H1 (cell line): ENCODE measurements around the gene OR1I1. TPM values are rescaled to one million over a fixed set of nuclear protein-coding genes. Genes with fewer than 3 reads are reported as not detected.

Source experiments
- CTCF ChIA-PET: fragments of 300-600 bp; sonication (Branson Sonifier 250); formaldehyde crosslinking; loops from one replicate; lab custom pipeline; 2021; ENCODE audit not compliant: partially characterized antibody; lab: Charles Lee
- POLR2A ChIA-PET: fragments of 300-600 bp; sonication (Branson Sonifier 250); formaldehyde crosslinking; loops from one replicate; lab custom pipeline; 2021; ENCODE audit warnings: inconsistent platforms; ENCODE audit not compliant: partially characterized antibody; lab: Charles Lee
- DNase-seq, 2 experiments: peaks; one replicate each; pipeline versions ENCODE4 v3.0.0 to v3.0.0-alpha.2; 2010 to 2022; ENCODE audit warnings: low spot score in 2 of 2, low read depth in 1 of 2, mixed read lengths in 1 of 2
- FAIRE-seq: peaks from 2 replicates; lab custom pipeline; 2011; peaks lifted over from hg19 to GRCh38; lab: Jason Lieb, UNC
- H2AFZ ChIP-seq: 2 replicates; pipeline ENCODE4 v1.8.1; 2012; ENCODE audit warnings: low read length, inconsistent platforms
- H2AK5ac ChIP-seq: 2 replicates; pipeline ENCODE4 v1.6.1; 2013; ENCODE audit warnings: low read depth, low read length
- H2BK120ac ChIP-seq: replicated peaks from 2 replicates; pipeline ENCODE3; 2013; ENCODE audit warnings: low read depth, low read length, inconsistent platforms
- H2BK12ac ChIP-seq: 2 replicates; pipeline ENCODE4 v1.6.1; 2013; ENCODE audit warnings: low read depth, low read length
- H2BK15ac ChIP-seq: 2 replicates; pipeline ENCODE4 v1.6.1; 2013; ENCODE audit warnings: low read length
- H2BK20ac ChIP-seq: 2 replicates; pipeline ENCODE4 v1.6.1; 2013; ENCODE audit warnings: low read length
- H2BK5ac ChIP-seq: 2 replicates; pipeline ENCODE4 v1.6.1; 2013; ENCODE audit warnings: low read depth, low read length
- H3K14ac ChIP-seq: 2 replicates; pipeline ENCODE4 v1.6.1; 2013; ENCODE audit warnings: inconsistent platforms; ENCODE audit not compliant: insufficient read length
- H3K18ac ChIP-seq: 2 replicates; pipeline ENCODE4 v1.6.1; 2013; ENCODE audit warnings: low read length; ENCODE audit errors: extremely low read depth
- H3K23ac ChIP-seq: 2 replicates; pipeline ENCODE4 v1.6.1; 2013; ENCODE audit warnings: inconsistent platforms; ENCODE audit not compliant: insufficient read length
- H3K23me2 ChIP-seq: 2 replicates; pipeline ENCODE4 v1.6.1; 2013; ENCODE audit warnings: low read depth, low read length
- H3K27ac ChIP-seq: 2 replicates; pipeline ENCODE4 v1.6.1; 2011; ENCODE audit warnings: low read depth, low read length, inconsistent platforms
- H3K27me3 ChIP-seq, 4 experiments: replicated peaks in 1 of 4; 1 replicate in 1 of 4; 2 replicates in 3 of 4; pipeline versions ENCODE4 v1.6.1 to v1.8.1; 2011 to 2013; ENCODE audit warnings: low read length in 3 of 4, mild to moderate bottlenecking in 3 of 4, inconsistent platforms in 2 of 4, mixed read lengths in 2 of 4, moderate library complexity in 1 of 4; ENCODE audit not compliant: control insufficient read depth in 3 of 4, insufficient read depth in 3 of 4; ENCODE audit errors: extremely low read depth in 1 of 4
- H3K36me3 ChIP-seq, 4 experiments: 2 replicates each; pipeline versions ENCODE4 v1.6.1 to v1.8.1; 2011 to 2013; ENCODE audit warnings: mild to moderate bottlenecking in 4 of 4, low read length in 3 of 4, moderate library complexity in 2 of 4, control low read depth in 1 of 4, inconsistent platforms in 1 of 4; ENCODE audit not compliant: insufficient read depth in 4 of 4, control insufficient read depth in 2 of 4
- H3K4ac ChIP-seq: replicated peaks from 2 replicates; pipeline ENCODE3; 2013; ENCODE audit warnings: low read length, low read depth, mixed read lengths, inconsistent platforms; ENCODE audit not compliant: insufficient read length
- H3K4me1 ChIP-seq, 4 experiments: replicated peaks in 1 of 4; 1 replicate in 1 of 4; 2 replicates in 3 of 4; pipeline versions ENCODE4 v1.6.1 to v1.8.1; 2011 to 2013; ENCODE audit warnings: low read length in 3 of 4, inconsistent platforms in 2 of 4, mixed read lengths in 1 of 4; ENCODE audit not compliant: insufficient read depth in 4 of 4, control insufficient read depth in 3 of 4
- H3K4me2 ChIP-seq, 2 experiments: 2 replicates each; pipeline versions ENCODE4 v1.6.1 to v1.8.1; 2011 to 2013; ENCODE audit warnings: low read depth in 2 of 2, low read length in 2 of 2, control low read depth in 1 of 2, inconsistent platforms in 1 of 2, mild to moderate bottlenecking in 1 of 2; ENCODE audit not compliant: insufficient read depth in 1 of 2
- H3K4me3 ChIP-seq, 4 experiments: fragments of 200-600, 300-600 bp in 1 of 4; sonication (generic), shearing (Covaris generic), sonication (Bioruptor Twin) in 1 of 4; 2 replicates each; pipeline versions ENCODE4 v1.5.1 to v1.8.1; 2011 to 2016; ENCODE audit warnings: low read length in 4 of 4, low read depth in 3 of 4, control low read depth in 2 of 4, inconsistent platforms in 2 of 4, mild to moderate bottlenecking in 2 of 4, mixed read lengths in 1 of 4, moderate library complexity in 1 of 4; ENCODE audit not compliant: insufficient read depth in 2 of 4; ENCODE audit errors: extremely low read depth in 1 of 4
- H3K56ac ChIP-seq: replicated peaks from 2 replicates; pipeline ENCODE3; 2013; ENCODE audit warnings: low read depth, mild to moderate bottlenecking, mixed read lengths, low read length, inconsistent platforms; ENCODE audit not compliant: insufficient read length
- H3K79me1 ChIP-seq: 2 replicates; pipeline ENCODE4 v1.6.1; 2013; ENCODE audit warnings: low read depth, low read length, control low read depth
- H3K79me2 ChIP-seq, 2 experiments: 2 replicates each; pipeline versions ENCODE4 v1.6.1 to v1.8.1; 2012 to 2013; ENCODE audit warnings: low read length in 2 of 2, mild to moderate bottlenecking in 2 of 2, inconsistent platforms in 1 of 2; ENCODE audit not compliant: insufficient read depth in 2 of 2, control insufficient read depth in 1 of 2
- H3K9ac ChIP-seq, 4 experiments: replicated peaks in 1 of 4; 1 replicate in 1 of 4; 2 replicates in 3 of 4; pipeline versions ENCODE4 v1.6.1 to v1.8.1; 2011 to 2013; ENCODE audit warnings: low read depth in 3 of 4, low read length in 3 of 4, control low read depth in 2 of 4, mild to moderate bottlenecking in 2 of 4, moderate library complexity in 2 of 4, inconsistent platforms in 1 of 4; ENCODE audit errors: extremely low read depth in 1 of 4
- H3K9me3 ChIP-seq, 2 experiments: 2 replicates each; pipeline versions ENCODE4 v1.6.1 to v1.8.1; 2012 to 2013; ENCODE audit warnings: mild to moderate bottlenecking in 2 of 2, moderate library complexity in 2 of 2, control low read depth in 1 of 2, inconsistent platforms in 1 of 2, low read depth in 1 of 2, low read length in 1 of 2, mixed read lengths in 1 of 2; ENCODE audit not compliant: insufficient read depth in 2 of 2
- H4K20me1 ChIP-seq, 2 experiments: replicated peaks in 1 of 2; 2 replicates each; pipeline versions ENCODE3 to v1.8.1; 2011 to 2013; ENCODE audit warnings: inconsistent platforms in 2 of 2, low read length in 2 of 2, mild to moderate bottlenecking in 1 of 2; ENCODE audit not compliant: insufficient read depth in 2 of 2, control insufficient read depth in 1 of 2
- H4K5ac ChIP-seq: 2 replicates; pipeline ENCODE4 v1.6.1; 2013; ENCODE audit warnings: low read length, low read depth, mixed read lengths, inconsistent platforms; ENCODE audit not compliant: insufficient read length
- H4K8ac ChIP-seq: 2 replicates; pipeline ENCODE4 v1.8.0; 2013; ENCODE audit warnings: mild to moderate bottlenecking, moderate library complexity, low read length, inconsistent platforms; ENCODE audit not compliant: insufficient read depth; ENCODE audit errors: extremely low read depth
- H4K91ac ChIP-seq: replicated peaks from 2 replicates; pipeline ENCODE3; 2013; ENCODE audit warnings: low read length, mixed read lengths, inconsistent platforms; ENCODE audit not compliant: insufficient read length
- CBX8 ChIP-seq: fragments of 300-800, 300-1000 bp; sonication (generic); IDR thresholded peaks from 2 replicates; pipeline ENCODE4 v1.7.1; 2016; ENCODE audit warnings: low read depth, low read length, borderline replicate concordance
- JUND ChIP-seq: IDR thresholded peaks from 2 replicates; pipeline ENCODE4 v1.6.1; 2011; ENCODE audit warnings: mild to moderate bottlenecking, improper control_type of control experiment, low read length
- NANOG ChIP-seq: IDR thresholded peaks from 2 replicates; pipeline ENCODE4 v1.6.1; 2011; ENCODE audit warnings: low read length, low read depth, mild to moderate bottlenecking, inconsistent platforms; ENCODE audit not compliant: insufficient read depth, poor library complexity, severe bottlenecking
- NRF1 ChIP-seq: IDR thresholded peaks from 2 replicates; pipeline ENCODE4 v1.6.1; 2011; ENCODE audit warnings: mild to moderate bottlenecking, low read depth, low read length, improper control_type of control experiment
- SIN3A ChIP-seq, 2 experiments: IDR thresholded peaks in 1 of 2; conservative IDR thresholded peaks in 1 of 2; 2 replicates each; pipeline ENCODE4 v1.6.1; 2011 to 2012; ENCODE audit warnings: low read length in 2 of 2, improper control_type of control experiment in 1 of 2, low read depth in 1 of 2, mild to moderate bottlenecking in 1 of 2
- SP1 ChIP-seq: IDR thresholded peaks from 2 replicates; pipeline ENCODE4 v1.6.1; 2011; ENCODE audit warnings: low read depth, low read length
- TEAD4 ChIP-seq: IDR thresholded peaks from 2 replicates; pipeline ENCODE4 v1.6.1; 2012; ENCODE audit warnings: low read depth, low read length, inconsistent platforms, mixed read lengths
- YY1 ChIP-seq: IDR thresholded peaks from 2 replicates; pipeline ENCODE4 v1.6.1; 2011; ENCODE audit warnings: low read depth, mild to moderate bottlenecking, low read length
- ZNF274 ChIP-seq: IDR thresholded peaks from 2 replicates; pipeline ENCODE4 v1.7.0; 2012; ENCODE audit warnings: low read length, borderline replicate concordance; ENCODE audit errors: extremely low read depth
- WGBS, 2 experiments: shearing (Covaris generic) in 1 of 2; methylation state at CpG; one replicate each; pipeline versions ENCODE4 v1.1.6 to v1.1.7; 2013 to 2015; ENCODE audit warnings: low lambda C conversion rate in 2 of 2, mixed read lengths in 2 of 2, inconsistent platforms in 1 of 2, low coverage in 1 of 2, missing lambda C conversion rate in 1 of 2; ENCODE audit not compliant: insufficient replicate concordance in 2 of 2, insufficient coverage in 1 of 2, insufficient read length in 1 of 2; ENCODE audit errors: extremely low coverage in 1 of 2, missing lambda C conversion rate in 1 of 2; 5-methylcytosine and 5-hydroxymethylcytosine counted together
- polyA plus RNA-seq, 7 experiments: library from polyadenylated mRNA; depleted of rRNA in 3 of 7; stranded (reverse) in 5 of 7; unstranded in 2 of 7; fragments of >200 nt in 5 of 7; fragments of 200-250 nt in 2 of 7; gene quantifications; 1 replicate in 5 of 7; 2 replicates in 1 of 7; 4 replicates in 1 of 7; pipeline versions ENCODE4 v1.2.1 to v1.2.3, GENCODE V29; 2011 to 2013; ENCODE audit warnings: missing spikeins in 2 of 7, mixed read lengths in 2 of 7
- total RNA-seq: library from RNA; stranded (reverse); fragmentation: NEBNext Ultra II Directional; extraction: Animal tissue kit (Norgen Biotek cat#: 25700); gene quantifications from 2 replicates; pipeline ENCODE4 v1.2.1, GENCODE V29; 2021

The OR1I1 gene
- total and polyA plus RNA-seq, 2 of the 8 experiments (the other 6 are each of a cell fraction or from before 2014, with no cell fraction given) = not detected

DNA sequence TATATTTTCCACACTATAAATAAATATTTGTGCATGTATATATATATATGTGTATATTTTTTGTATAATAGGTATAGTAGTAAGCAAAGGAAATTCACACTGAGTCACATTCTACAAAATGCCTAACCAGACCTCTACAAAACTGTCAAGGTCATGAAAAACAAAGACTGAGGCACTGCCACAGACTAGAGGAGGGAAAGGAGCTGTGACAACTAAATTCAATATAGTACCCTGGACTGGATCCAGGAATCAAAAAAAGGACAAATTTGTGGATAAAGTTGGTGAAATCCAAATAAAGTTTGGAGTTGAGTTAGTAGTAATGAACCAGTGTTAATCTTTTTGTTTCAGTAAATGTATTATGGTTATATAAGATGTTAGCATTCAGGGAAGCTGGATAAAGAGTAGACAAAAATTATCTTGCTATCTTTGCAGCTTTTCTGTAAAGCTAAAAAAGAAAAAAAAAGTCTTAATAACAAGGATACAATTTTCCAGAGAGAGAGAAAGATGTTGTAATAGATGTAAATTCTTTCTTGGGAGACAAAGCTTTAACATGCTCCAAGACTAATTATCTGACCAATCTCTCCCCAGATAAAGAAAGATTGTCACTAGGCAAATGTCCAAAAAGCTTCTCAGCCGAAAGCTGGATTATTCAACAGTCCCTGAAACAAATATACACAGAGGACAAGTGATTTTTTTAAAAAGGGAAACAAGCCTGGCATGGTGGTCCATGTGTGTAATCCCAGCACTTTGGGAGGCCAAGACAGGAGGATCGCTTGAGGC lies 44.3 kb downstream of the OR1I1 start:
- H3K23ac ChIP-seq = no peak overlapping the region
- no peak overlapping the region for H3K4ac ChIP-seq
- no peak overlapping the region for H2BK120ac ChIP-seq
- peak overlapping the region; percentile 10 for H4K5ac ChIP-seq
- CTCF ChIA-PET = interaction anchor here (0.9 to 5.7 kb wide), 7 partner anchors 21 to 340 kb away, joined by 3 to 39 read pairs (median 4); no protein-coding TSS in a partner anchor
- no peak overlapping the region for H2BK20ac ChIP-seq
- no peak overlapping the region for H2BK5ac ChIP-seq
- DNase-seq (no peak), FAIRE-seq (no peak)
- no peaks in the 10 kb centered on the region for H3K9me3 ChIP-seq
- H2BK12ac ChIP-seq = no peak overlapping the region
- POLR2A ChIA-PET = interaction anchor here (0.7 to 5.1 kb wide), 8 partner anchors 13 to 293 kb away, joined by 3 to 67 read pairs (median 4); partner anchors contain the start of genes AKAP8 and AKAP8L
- H3K14ac ChIP-seq = no peak overlapping the region
- H3K36me3 ChIP-seq = peaks cover 0 to 11% (median 5%) of the 10 kb centered on the region in 4 experiments; a peak in 5 of 8 replicates
- no peak overlapping the region for H4K8ac ChIP-seq
- H3K4me1 ChIP-seq = peaks cover 0 to 9% (median 2%) of the 10 kb centered on the region in 4 experiments; a peak in 5 of 7 replicates
- no peak overlapping the region for H2BK15ac ChIP-seq
- H3K9ac ChIP-seq = no peak overlapping the region
- H3K18ac ChIP-seq = no peak overlapping the region
- H3K27ac ChIP-seq = no peak overlapping the region
- H3K23me2 ChIP-seq = peaks cover 8% of the 10 kb centered on the region; the same call in 1 of the 2 replicates
- peaks cover 9% of the 10 kb centered on the region for H3K79me1 ChIP-seq
- WGBS, 2 experiments = 92% methylated on average over 2 of the region's 2 CpGs; no CpG with 5 or more reads in 1 of the 2 experiments
- no peak for TF ChIP-seq YY1
- TF ChIP-seq NRF1 = no peak
- no peak for TF ChIP-seq NANOG
- TF ChIP-seq TEAD4 = no peak
- TF ChIP-seq ZNF274 = no peak
- TF ChIP-seq CBX8 = no peak
- no peak for TF ChIP-seq SIN3A (conservative IDR thresholded peaks at IDR 0.05 in 1 of 2, IDR thresholded peaks at IDR 0.05 in 1 of 2; ENCODE audit: low read depth in 1 of 2, low read length in 2 of 2)
- no peak for TF ChIP-seq JUND
- TF ChIP-seq SP1 = no peak
- no peak overlapping the region for H4K91ac ChIP-seq
- no peak overlapping the region for H3K56ac ChIP-seq
- H2AFZ ChIP-seq = no peak overlapping the region
- no peak overlapping the region for H2AK5ac ChIP-seq
- peak overlapping the region; percentile 14 to 68 (median 32); a peak in 7 of 8 replicates for H3K4me3 ChIP-seq
- no peaks in the 10 kb centered on the region for H3K27me3 ChIP-seq
- peaks cover 2 to 3% of the 10 kb centered on the region in 2 experiments for H4K20me1 ChIP-seq
- H3K79me2 ChIP-seq = peaks cover 0 to 13% of the 10 kb centered on the region in 2 experiments; a peak in 2 of 4 replicates
- peak overlapping the region; percentile 51 to 79 for H3K4me2 ChIP-seq
